Measurements from ENCODE around the gene DAPK3. TPM values are rescaled to one million over a fixed set of nuclear protein-coding genes. Genes with fewer than 3 reads are reported as not detected.

Gene DAPK3
- total RNA-seq, 2 donors from 2014 or later: 33.8 to 45.9 TPM

DNA sequence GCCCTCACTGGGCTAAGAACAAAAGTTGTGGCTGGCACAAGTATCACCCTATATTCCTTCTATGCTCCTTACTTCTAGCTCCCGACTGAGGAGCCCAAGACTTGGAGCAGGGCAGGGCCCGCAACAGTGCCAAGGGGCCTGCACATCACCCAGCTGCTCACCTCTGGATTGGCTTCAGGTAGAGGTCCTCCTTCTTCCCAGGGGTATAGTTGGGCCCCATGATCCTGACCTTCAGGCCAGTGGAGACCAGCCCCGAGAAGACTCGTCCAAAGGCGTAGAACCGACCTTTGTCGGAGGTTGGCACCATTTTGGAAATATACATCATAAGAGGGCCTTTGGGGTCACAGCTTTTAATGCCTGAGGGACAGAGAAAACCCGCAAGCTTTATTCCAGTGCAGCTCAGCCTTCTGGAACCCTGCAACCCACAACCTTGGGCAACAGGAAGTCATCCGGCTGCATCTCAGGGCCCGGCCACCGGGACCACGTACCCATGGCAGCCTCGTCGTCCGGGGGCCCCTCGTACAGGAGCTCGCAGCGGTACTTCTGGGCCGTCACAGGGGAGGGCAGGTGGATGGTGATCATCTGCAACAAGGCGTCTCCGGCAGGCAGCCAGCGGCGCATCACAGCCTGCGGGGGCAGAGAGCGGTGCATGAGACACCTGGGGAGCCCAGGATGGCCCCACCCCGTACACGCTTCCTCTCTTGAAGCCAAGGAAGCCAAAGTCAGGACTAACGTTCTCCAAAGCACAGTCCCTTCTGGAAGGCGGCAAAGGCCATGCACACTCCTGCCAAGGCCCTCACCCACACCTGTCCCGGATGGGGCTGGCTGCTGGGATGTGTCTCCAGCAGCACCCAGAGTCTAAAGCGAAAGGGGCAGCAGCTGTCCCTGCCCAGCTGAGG lies 9.7 kb upstream of the DAPK3 start:
- H3K27ac Mint-ChIP-seq: peak overlapping the region; percentile 42
- DNase-seq: no peak

DNA sequence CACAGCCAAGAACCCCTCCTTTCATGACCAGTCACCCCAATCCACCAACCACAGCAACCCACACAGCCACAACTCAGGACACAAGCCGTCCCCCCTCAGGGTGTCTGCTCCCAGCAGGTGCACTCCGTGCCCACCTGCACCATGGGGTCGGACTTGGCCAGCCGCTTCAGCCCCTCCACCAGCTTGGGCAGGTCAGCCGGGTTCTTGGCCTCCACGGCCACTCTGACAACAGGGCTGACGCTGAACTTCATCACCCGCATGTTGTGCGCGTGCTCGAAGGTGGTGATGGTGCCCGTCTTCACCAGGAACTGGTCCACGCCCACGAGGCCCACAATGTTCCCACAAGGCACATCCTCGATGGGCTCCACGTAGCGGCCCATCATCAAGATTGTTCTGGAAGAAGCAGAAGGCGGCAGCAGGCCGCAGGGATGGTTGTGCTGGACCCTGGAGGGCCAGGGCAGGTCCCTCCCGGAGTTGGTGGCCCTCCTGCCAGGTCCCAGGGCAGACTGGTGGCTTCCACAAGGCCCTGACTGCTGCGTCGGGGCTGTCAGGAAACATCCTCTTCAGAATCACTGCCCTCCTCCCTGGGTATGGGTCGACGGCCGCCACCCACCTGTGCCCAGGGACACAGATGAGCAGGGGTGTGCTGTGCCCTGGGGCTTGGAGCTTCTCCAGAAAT lies 8.9 kb upstream of the DAPK3 start:
- H3K4me3 Mint-ChIP-seq: no peak overlapping the region

More for the DNA sequence above, 9.7 kb upstream of the DAPK3 start:
- ATAC-seq (replicated peaks in 1 of 2): no peak
- H3K27me3 Mint-ChIP-seq (ENCODE audit: low read depth): no peaks in the 10 kb centered on the region
- no peak overlapping the region for H3K4me3 Mint-ChIP-seq
- H3K9me3 Mint-ChIP-seq: no peaks in the 10 kb centered on the region
- H3K36me3 Mint-ChIP-seq (ENCODE audit: insufficient read depth in 2 of 2): peaks cover 24 to 49% of the 10 kb centered on the region in 2 donors
- H3K4me1 Mint-ChIP-seq (ENCODE audit: low read depth): peaks cover 48% of the 10 kb centered on the region

DNA sequence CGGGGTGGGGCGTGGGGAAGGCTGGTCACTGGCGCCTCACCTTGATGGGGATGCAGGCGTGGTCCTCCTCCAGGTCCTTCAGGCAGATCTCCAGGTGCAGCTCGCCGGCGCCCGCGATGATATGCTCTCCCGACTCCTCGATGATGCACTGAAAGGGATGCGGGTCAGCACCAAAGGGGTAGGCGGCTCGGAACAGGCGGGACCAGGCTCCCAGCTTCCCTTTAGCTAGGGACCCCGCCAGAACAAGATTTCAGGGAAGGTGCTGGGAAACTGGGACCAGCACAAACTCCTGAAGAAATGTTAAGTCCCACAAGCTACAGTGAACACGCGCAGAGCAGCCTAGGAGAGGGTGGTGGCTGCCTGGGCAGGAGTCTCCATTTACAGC lies 8.4 kb upstream of the DAPK3 start:
- H3K36me3 Mint-ChIP-seq (ENCODE audit: insufficient read depth in 2 of 2): peaks cover 18 to 43% of the 10 kb centered on the region in 2 donors
- peak overlapping the region; percentile 60 for H3K27ac Mint-ChIP-seq
- no peaks in the 10 kb centered on the region for H3K27me3 Mint-ChIP-seq (ENCODE audit: low read depth)
- no peaks in the 10 kb centered on the region for H3K9me3 Mint-ChIP-seq
- H3K4me3 Mint-ChIP-seq: no peak overlapping the region
- no peak for ATAC-seq (replicated peaks in 1 of 2)
- DNase-seq: no peak
- peaks cover 42% of the 10 kb centered on the region for H3K4me1 Mint-ChIP-seq (ENCODE audit: low read depth)

More for the DNA sequence above, 8.9 kb upstream of the DAPK3 start:
- DNase-seq: no peak
- Mint-ChIP-seq H3K4me1 (ENCODE audit: low read depth) (peaks cover 47% of the 10 kb centered on the region), H3K36me3 (ENCODE audit: insufficient read depth in 2 of 2) (peaks cover 23 to 48% of the 10 kb centered on the region in 2 donors), H3K27ac (peak overlapping the region; percentile 60), H3K9me3 (no peaks in the 10 kb centered on the region), H3K27me3 (ENCODE audit: low read depth) (no peaks in the 10 kb centered on the region)
- ATAC-seq (replicated peaks in 1 of 2): peak in 1 of 2 donors; percentile 7

DNA sequence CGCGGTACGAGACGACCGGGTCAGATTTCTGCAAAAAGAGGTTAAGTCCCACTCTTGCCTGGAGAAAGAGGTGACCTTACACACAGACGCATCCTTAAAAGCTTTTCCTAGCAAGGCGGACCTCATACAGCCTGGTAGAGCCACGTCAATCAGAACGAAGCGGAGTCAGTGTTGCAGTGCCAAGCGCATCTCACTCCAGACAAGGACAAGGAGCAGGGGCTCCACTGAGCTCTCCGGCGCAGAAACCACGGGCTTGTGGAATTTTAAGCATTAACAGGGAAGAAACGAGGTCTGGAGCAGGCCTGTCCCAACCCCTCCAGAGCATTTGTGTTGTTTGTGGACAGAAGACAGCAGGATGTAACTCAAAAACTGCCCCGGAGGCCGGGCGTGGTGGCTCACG lies 7.2 kb upstream of the DAPK3 start:
- Mint-ChIP-seq H3K36me3 (ENCODE audit: insufficient read depth in 2 of 2) (peaks cover 8 to 32% of the 10 kb centered on the region in 2 donors), H3K27me3 (ENCODE audit: low read depth) (no peaks in the 10 kb centered on the region), H3K4me3 (no peak overlapping the region), H3K27ac (no peak overlapping the region), H3K4me1 (ENCODE audit: low read depth) (peaks cover 30% of the 10 kb centered on the region), H3K9me3 (no peaks in the 10 kb centered on the region)
- DNase-seq (no peak), ATAC-seq (replicated peaks in 1 of 2) (no peak)

DNA sequence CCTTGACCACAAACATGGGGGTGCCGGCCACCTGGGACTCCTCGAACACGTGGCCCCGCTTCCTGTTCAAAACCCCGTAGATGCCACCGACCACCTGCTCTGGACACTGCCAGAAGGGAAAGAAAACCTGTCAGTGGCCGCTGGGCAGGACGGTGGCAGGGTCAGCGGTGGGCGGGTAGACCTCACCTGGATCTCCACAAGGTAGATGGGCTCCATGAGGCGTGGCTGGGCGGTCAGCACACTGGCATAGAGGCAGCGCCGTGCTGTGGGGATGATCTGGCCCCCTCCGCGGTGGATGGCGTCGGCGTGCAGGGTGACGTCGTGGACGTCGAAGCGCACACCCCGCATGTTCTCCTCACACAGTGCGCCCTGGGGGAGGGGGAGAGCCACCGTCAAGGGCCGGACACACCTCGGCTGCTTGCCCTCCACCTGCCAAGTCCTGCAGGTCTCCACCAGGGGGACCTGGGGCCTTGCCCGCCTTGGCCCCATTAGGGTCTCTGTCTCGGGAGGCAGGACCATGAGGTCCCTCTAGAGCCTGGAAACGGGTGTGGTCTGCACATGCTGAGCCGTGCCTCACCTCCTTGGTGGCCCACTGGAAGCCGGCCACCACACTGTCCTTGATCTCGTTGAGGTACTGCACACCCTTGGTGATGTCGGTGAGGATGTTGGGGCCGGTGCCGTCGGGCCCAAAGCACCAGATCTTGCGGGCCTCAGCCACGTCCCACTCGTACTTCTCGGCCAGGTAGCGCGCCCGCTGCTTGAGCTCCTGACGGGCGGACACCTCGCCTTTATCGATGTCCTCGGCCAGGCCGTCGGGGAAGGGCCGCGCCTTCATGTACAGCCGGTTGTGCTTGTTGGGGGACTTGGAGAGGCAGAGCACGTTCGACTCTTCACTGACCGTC lies 6.6 kb upstream of the DAPK3 start:
- DNase-seq: no peak
- peak; percentile 3 to 14 for ATAC-seq (replicated peaks in 1 of 2)
- no peak overlapping the region for H3K4me3 Mint-ChIP-seq
- H3K9me3 Mint-ChIP-seq: no peaks in the 10 kb centered on the region
- no peaks in the 10 kb centered on the region for H3K27me3 Mint-ChIP-seq (ENCODE audit: low read depth)
- no peak overlapping the region for H3K27ac Mint-ChIP-seq
- H3K4me1 Mint-ChIP-seq (ENCODE audit: low read depth): peaks cover 24% of the 10 kb centered on the region
- H3K36me3 Mint-ChIP-seq (ENCODE audit: insufficient read depth in 2 of 2): peaks cover 8 to 26% of the 10 kb centered on the region in 2 donors

GRCh38 chr19:3976495-3977241 lies 5.8 kb upstream of the DAPK3 start:
- ATAC-seq (replicated peaks in 1 of 2) (peak in 1 of 2 donors; percentile 10), DNase-seq (no peak)
- Mint-ChIP-seq H3K27me3 (ENCODE audit: low read depth) (no peaks in the 10 kb centered on the region), H3K27ac (no peak overlapping the region), H3K36me3 (ENCODE audit: insufficient read depth in 2 of 2) (peaks cover 8 to 22% of the 10 kb centered on the region in 2 donors), H3K4me1 (ENCODE audit: low read depth) (peaks cover 16% of the 10 kb centered on the region), H3K9me3 (no peaks in the 10 kb centered on the region), H3K4me3 (no peak overlapping the region)

DNA sequence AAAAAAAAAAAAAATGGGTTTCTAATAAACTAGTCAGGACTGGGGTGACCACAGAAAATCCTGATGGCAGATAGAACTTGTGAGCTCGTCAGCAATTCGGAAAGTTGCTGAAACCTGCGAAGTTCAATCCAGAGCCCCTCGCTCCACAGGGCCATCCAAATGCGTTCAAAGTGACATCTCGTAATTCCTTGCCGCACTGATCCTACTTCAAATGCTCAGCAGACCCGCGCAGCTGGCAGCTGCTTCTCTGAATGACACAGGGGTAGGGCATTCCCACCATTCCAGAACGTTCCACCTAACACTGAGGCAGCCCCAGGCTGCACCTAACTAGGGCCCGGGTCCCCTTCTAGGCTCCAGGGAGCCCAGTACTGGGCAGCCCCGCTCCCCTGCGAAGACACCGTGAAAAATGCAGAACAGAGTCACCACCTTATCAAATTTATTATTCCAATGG lies 4.8 kb upstream of the DAPK3 start:
- DNase-seq: no peak
- Mint-ChIP-seq H3K27ac (no peak overlapping the region), H3K27me3 (ENCODE audit: low read depth) (no peaks in the 10 kb centered on the region), H3K9me3 (no peaks in the 10 kb centered on the region), H3K4me3 (no peak overlapping the region), H3K4me1 (ENCODE audit: low read depth) (peaks cover 9% of the 10 kb centered on the region), H3K36me3 (ENCODE audit: insufficient read depth in 2 of 2) (peaks cover 6 to 15% of the 10 kb centered on the region in 2 donors)
- no peak for ATAC-seq (replicated peaks in 1 of 2)

- ATAC-seq (replicated peaks in 1 of 2): no peak
- Mint-ChIP-seq H3K27ac (no peak overlapping the region), H3K4me3 (no peak overlapping the region), H3K36me3 (ENCODE audit: insufficient read depth in 2 of 2) (peaks cover 7 to 15% of the 10 kb centered on the region in 2 donors), H3K9me3 (no peaks in the 10 kb centered on the region), H3K27me3 (ENCODE audit: low read depth) (no peaks in the 10 kb centered on the region), H3K4me1 (ENCODE audit: low read depth) (peaks cover 14% of the 10 kb centered on the region)
- no peak for DNase-seq
Observed at GRCh38 chr19:3975144-3975543, 4.2 kb upstream of the DAPK3 start.

DNA sequence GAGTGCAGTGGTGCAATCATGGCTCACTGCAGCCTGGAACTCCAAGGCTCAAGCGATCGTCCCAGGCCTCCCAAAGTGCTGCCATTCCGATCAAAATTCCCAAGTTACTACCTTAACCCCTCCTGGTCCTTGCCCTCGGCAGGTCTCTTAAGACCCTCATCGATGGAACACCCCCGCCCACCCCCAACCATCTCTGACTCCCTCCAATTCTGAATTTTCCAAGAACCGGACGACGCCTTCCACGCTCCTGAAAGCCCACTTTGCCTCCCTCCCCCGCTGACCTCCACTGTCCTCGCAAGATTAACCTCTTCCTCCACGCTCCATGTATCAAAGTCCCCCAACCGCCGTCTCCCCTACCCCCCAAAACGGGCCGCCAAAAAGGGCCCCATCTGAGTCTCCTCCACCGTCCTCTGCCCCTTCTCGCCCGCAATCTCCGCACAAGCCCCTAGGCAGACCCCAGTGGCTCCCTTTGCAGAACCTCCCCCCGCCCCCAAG lies 539 bp downstream of the DAPK3 start:
- Mint-ChIP-seq H3K27ac (peak overlapping the region; percentile 29), H3K36me3 (ENCODE audit: insufficient read depth in 2 of 2) (peaks cover 2 to 4% of the 10 kb centered on the region in 2 donors), H3K9me3 (no peaks in the 10 kb centered on the region), H3K4me3 (peak overlapping the region; percentile 78 to 98), H3K27me3 (ENCODE audit: low read depth) (no peaks in the 10 kb centered on the region), H3K4me1 (ENCODE audit: low read depth) (peaks cover 25% of the 10 kb centered on the region)
- ATAC-seq (replicated peaks in 1 of 2): no peak
- DNase-seq: no peak

GRCh38 chr19:3969435-3970312 lies 1.2 kb downstream of the DAPK3 start:
- Mint-ChIP-seq H3K9me3 (no peaks in the 10 kb centered on the region), H3K36me3 (ENCODE audit: insufficient read depth in 2 of 2) (peaks cover 2 to 4% of the 10 kb centered on the region in 2 donors), H3K4me3 (peak overlapping the region; percentile 78 to 98), H3K27ac (peak overlapping the region; percentile 29), H3K4me1 (ENCODE audit: low read depth) (peaks cover 25% of the 10 kb centered on the region), H3K27me3 (ENCODE audit: low read depth) (no peaks in the 10 kb centered on the region)
- ATAC-seq (replicated peaks in 1 of 2): no peak
- DNase-seq: no peak

Measured in activated T-cell treated with anti-CD3 and anti-CD28 coated beads, Interleukin-2, amount 50 U/mL, for 72 hours (primary cell).